NCI-H1694 treated with DMSO at 0.1 percent for 48 hours (cell line): ENCODE results near the gene BRI3BP.

Experiments
- DNase-seq: peaks from one replicate; lab custom pipeline; 2025; lab: John Stamatoyannopoulos, UW

Gene BRI3BP, protein sequence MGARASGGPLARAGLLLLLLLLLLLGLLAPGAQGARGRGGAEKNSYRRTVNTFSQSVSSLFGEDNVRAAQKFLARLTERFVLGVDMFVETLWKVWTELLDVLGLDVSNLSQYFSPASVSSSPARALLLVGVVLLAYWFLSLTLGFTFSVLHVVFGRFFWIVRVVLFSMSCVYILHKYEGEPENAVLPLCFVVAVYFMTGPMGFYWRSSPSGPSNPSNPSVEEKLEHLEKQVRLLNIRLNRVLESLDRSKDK

DNA sequence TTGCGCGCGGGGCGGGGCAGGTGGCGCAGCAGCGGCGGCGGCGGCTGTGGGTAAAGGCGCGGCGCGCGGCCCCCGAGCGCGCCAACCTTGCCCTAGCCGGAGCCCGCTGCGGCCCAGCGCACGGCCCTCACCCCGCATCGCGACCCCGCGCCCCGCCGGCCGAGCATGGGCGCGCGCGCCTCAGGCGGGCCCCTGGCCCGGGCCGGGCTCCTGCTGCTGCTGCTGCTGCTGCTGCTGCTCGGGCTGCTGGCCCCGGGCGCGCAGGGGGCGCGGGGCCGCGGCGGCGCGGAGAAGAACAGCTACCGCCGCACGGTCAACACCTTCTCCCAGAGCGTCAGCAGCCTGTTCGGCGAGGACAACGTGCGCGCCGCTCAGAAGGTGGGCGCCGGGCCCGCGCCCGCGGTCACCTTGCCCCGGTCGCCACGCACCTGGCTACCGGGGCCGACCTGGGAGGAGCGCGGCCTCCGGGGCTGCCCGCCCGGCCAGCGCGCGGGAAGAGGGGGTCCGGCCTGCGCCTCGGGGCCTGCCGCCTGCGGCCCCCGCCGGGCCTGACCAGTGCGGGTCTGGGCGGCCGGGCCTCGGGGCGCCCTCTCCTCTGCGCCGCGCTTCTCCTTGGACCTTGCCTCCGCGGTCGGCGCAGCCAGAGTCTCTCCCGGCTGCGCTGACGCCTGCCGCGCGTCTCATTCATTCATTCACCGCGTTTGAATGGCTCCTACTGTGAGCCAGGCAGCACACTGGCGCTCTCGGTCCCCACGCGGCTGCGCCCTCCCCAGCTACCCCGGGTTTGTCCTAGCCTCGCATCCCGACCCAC is at the start of gene BRI3BP:
TSS of gene BRI3BP (plus strand) at position 20 of the 811 bp plus-strand sequence. CDS start at position 166, 146 bp downstream.
- peak; percentile 7 for DNase-seq

GRCh38 chr12:124946447-124946793 is 47.0 kb upstream of the BRI3BP start:
- no peak for DNase-seq

- no peak for DNase-seq
These were observed 46.4 kb upstream of the BRI3BP start for GRCh38 chr12:124947013-124947412.

DNA sequence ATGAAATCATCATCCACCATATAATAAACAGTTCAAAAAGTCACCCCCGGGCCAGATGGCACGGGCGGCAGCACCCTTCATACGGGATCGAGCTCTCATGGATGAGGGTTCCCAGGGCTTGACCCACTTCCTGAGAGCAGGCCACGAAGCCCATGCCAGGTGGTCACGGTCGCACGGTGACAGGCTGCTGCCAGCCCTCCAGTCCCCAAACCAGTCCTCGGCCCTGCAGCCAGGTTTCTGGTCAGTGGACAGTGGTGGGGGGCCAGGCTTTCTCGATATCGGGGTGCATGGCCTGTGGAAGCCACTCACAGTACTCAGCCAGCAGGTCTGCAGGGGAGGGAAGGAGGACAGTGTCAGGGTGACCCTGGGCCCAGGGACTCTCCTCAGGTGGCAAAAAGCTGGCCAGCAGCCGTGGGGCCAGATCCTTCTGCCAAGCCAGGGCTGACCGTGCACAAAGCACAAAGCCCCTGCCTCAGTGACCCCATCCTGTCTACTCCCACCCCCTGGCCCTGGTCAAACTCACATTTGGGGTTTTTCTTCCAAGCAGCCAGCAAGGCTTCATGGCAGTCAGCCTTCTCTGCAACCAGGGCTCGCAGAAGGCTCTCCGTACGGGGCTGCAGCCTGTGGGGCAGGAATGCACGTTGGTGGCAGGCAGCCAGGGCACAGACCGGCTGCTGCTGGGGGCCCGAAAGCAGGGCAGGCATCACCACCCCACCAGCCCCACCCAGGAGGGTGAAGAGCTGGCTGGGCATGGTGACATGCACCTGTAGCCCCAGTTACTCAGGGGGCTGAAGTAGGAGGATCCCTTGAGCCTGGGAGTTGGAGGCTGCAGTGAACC is 45.7 kb upstream of the BRI3BP start:
- DNase-seq, result no peak

- no peak for DNase-seq
These were observed 44.4 kb upstream of the BRI3BP start for GRCh38 chr12:124949066-124949465.

DNA sequence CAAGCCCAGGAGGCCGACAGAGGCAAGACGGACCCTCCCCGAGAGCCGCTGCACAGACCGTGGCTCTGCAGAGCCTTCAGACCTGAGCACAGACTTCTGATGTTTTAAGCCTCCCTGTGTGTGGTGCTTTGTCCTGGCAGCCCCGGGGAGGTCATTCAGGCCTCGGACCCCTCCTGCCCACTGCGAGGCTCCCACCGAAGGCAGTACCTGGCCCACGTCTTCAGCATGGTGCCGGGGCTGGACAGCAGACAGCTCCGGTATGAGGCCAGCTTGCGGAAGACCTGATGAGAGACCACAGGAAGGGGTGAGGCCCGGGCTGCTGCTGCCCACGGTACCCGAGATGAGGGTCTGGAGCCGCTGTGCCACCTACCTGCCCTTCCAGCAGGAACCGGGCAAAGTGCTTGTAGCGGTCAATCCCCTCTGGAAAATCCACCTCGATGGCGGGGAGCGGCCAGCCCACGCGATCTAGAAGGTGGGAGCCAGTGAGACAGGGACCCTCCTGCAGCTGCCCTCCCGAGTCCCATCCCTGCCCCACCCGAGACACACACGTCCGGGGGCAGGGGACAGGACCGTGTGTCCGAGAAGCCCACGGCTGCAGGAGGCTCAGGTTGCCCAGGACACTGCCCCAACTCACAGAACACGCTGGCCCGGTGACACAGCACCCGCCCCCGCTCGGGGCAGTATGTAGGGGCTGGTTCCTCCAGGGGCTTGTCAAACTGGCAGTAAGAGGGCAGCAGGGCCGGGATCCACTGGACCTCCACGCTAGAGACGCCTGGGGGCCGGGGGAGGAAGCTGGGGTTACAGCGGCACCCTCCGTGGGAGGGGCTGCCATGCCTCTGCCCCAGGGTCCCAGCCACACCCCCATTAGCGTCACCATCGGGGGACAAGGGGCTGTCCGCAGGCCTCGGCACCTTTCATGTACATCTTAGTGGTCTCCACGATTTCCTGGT is 43.4 kb upstream of the BRI3BP start:
- DNase-seq, result no peak

- DNase-seq, result no peak
These were observed 41.1 kb upstream of the BRI3BP start for GRCh38 chr12:124952295-124952694.

- no peak for DNase-seq
These were observed 40.6 kb upstream of the BRI3BP start for GRCh38 chr12:124952801-124953200.

DNA sequence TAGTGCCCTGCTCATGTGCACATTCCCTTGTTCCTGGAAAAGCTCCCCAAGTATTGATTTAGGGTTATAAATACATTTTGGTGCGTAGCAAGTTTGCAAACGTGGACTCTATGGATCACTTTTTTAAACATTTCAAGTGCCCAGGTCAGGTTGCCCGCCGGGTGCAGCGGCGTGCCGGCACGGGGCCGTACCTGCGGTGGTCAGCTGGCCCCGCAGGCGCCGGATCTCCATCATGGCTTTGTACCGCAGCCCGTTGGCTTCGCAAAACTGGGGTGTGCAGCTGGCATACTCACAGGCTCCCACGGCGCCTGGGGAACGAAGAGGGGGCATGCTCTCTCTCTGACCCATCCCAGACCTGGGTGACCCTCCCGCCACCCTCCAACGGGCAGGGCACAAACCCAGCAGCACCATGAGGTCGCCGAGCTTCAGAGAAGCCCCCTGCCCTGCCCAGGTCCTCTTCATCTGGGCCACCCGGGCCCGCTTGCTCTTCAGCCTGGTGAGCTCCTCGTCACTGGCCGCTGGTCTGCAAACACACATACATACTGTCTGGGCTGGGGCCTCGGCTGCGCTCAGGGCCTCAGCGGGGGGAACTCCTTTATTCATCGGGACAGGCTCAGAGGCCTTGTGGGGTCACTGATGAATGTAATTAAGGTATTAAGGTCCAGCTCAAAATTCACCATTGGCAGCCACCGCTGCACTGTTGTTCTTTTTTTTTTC is 39.6 kb upstream of the BRI3BP start:
- DNase-seq, result no peak

DNA sequence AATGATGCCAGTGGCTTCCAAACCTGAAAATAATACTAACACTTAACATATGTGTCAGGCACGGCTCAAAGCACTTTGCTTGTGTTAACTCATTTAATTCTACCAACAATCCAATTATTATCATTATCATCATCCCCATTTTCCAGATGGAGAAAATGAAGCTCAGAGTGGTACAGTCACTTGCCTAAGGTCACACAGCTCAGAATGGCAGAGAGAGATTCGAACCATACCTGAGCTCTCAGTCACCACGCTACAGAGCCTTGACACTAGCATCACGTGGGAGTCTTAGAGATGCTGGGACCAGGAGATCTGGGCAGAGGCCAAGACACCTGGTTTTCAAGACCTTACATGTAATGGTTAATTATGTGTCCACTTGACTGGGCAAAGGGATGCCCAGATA is 38.7 kb upstream of the BRI3BP start:
- DNase-seq, result no peak

- DNase-seq, result no peak
These were observed 36.9 kb upstream of the BRI3BP start for GRCh38 chr12:124956571-124956970.

GRCh38 chr12:124961055-124961454 is 32.4 kb upstream of the BRI3BP start:
- no peak for DNase-seq

DNA sequence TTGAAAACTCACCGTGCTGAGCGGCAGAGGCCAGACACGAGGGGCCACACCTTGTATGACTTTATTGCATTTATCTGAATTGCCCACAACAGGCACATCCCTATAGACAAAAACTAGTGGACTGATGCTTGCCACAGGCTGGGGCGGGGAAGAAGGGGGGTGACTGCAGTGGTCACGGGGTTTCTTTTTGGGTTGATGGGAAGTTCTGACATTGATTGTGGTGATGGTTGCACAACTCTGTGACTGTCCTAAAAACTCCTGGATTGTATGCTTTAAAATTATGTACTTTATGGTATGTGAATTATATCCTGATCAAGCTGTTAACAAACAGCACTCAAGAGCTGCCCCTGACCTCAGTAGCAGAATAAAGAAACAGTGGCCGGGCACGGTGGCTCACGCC is 30.2 kb upstream of the BRI3BP start:
- DNase-seq, result no peak

- no peak for DNase-seq
These were observed 29.2 kb upstream of the BRI3BP start for GRCh38 chr12:124964251-124964650.

- no peak for DNase-seq
These were observed 28.5 kb upstream of the BRI3BP start for GRCh38 chr12:124964836-124965462.

DNA sequence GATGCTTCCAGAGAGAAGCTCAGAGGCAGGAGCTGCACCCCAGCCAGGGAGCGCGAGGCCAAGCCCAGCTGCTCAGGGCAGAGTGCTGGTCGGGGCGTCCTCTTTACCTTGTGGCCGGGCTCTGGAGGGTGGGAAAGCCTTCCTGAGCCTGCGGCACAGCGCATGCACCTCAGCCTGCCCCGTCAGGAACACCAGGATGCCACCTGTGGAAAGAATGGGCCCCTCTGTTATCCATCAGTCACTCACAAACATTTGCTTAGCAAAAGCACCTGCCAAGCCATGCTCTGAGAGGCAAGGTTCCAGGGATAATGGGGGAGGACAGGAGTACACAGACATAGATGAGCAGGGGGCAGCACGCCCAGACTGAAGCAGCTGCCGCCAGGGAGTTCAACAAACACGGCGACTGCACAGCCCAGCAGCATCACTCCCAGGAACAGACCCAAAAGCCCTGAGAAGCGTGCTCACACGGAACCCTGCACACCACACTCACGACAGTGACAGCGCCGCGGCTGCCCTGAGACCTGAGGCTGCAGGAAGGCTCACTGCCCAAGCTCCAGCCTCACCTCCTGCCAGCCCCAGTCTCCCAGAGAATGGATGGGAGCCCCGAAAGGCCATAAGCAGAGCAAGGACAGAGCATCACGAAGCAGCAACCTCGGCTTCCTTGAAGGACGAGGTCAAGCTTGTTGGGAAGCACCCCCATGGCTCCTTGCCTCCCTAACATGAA is 26.3 kb upstream of the BRI3BP start:
- DNase-seq, result peak; percentile 9

GRCh38 chr12:124968656-124969055 is 24.8 kb upstream of the BRI3BP start:
- DNase-seq, result no peak

GRCh38 chr12:124970647-124971402 is 22.6 kb upstream of the BRI3BP start:
- no peak for DNase-seq

GRCh38 chr12:124971603-124972002 is 21.8 kb upstream of the BRI3BP start:
- no peak for DNase-seq
